HepG2 (cell line): ENCODE results near the gene FGFR1OP2. TPM values are rescaled to one million over a fixed set of nuclear protein-coding genes. Genes with fewer than 3 reads are reported as not detected.

Experiments used
- ATAC-seq: fragments of 200-7000 bp; cut with Tn5 transposase; 3 replicates; pipeline ENCODE4 v1.9.1; 2020; ENCODE audit warnings: mild to moderate bottlenecking, moderate library complexity
- BruUV-seq: library from RNA; stranded (reverse); fragments of 400-500 nt; replicated peaks from 2 replicates; lab custom pipeline; 2021; lab: Mats Ljungman, UMichigan
- CTCF ChIA-PET: fragments of 300-600 bp; formaldehyde crosslinking; extraction: SDS; loops from one replicate; lab custom pipeline; 2021; ENCODE audit warnings: low total read pairs, inconsistent platforms, low intra/inter-chr PET ratio; lab: Yijun Ruan, JAX
- POLR2A ChIA-PET: fragments of 350-600 bp; sonication (Branson Sonifier 250); formaldehyde crosslinking; loops from one replicate; lab custom pipeline; 2020; ENCODE audit warnings: antibody characterized with exemption, inconsistent platforms; lab: Yijun Ruan, JAX
- DNase-seq: peaks from one replicate; pipeline ENCODE4 v3.0.0-alpha.2; 2015; ENCODE audit warnings: low spot score
- FAIRE-seq: peaks from 3 replicates; lab custom pipeline; 2011; peaks lifted over from hg19 to GRCh38; lab: Jason Lieb, UNC
- H2AFZ ChIP-seq: one replicate; pipeline ENCODE4 v1.6.1; 2011; ENCODE audit warnings: low read length, inconsistent platforms
- H3K27ac ChIP-seq: fragments of 300-600 bp; 3 replicates; pipeline ENCODE4 v1.8.0; 2011; ENCODE audit warnings: mixed run types, mild to moderate bottlenecking, mixed read lengths, low read length, inconsistent platforms; ENCODE audit not compliant: insufficient read depth; ENCODE audit errors: extremely low read length
- H3K27me3 ChIP-seq, 2 experiments: fragments of 200-600 bp in 1 of 2; 2 replicates in 1 of 2; 3 replicates in 1 of 2; pipeline versions ENCODE4 v1.6.0 to v1.8.0; 2011; ENCODE audit warnings: low read length in 2 of 2, mild to moderate bottlenecking in 2 of 2, moderate library complexity in 2 of 2, inconsistent platforms in 1 of 2; ENCODE audit not compliant: insufficient read depth in 2 of 2, control insufficient read depth in 1 of 2
- H3K36me3 ChIP-seq, 2 experiments: fragments of 200-600 bp in 1 of 2; replicated peaks in 1 of 2; 2 replicates in 1 of 2; 3 replicates in 1 of 2; pipeline versions ENCODE4 v1.5.1 to v1.8.0; 2011; ENCODE audit warnings: low read length in 2 of 2, inconsistent platforms in 1 of 2; ENCODE audit not compliant: insufficient read depth in 2 of 2, control insufficient read depth in 1 of 2
- H3K4me1 ChIP-seq: 2 replicates; pipeline ENCODE4 v1.5.1; 2012; ENCODE audit warnings: low read length, inconsistent platforms; ENCODE audit not compliant: insufficient read depth
- H3K4me2 ChIP-seq: 2 replicates; pipeline ENCODE4 v1.6.0; 2011; ENCODE audit warnings: low read depth, low read length, inconsistent platforms
- H3K4me3 ChIP-seq, 3 experiments: fragments of 200-600 bp in 1 of 3; sonication (generic), shearing (Covaris generic) in 1 of 3; replicated peaks in 1 of 3; 2 replicates each; pipeline ENCODE4 v1.5.1; 2011 to 2016; ENCODE audit warnings: low read length in 3 of 3, inconsistent platforms in 2 of 3, low read depth in 2 of 3, mild to moderate bottlenecking in 2 of 3, control low read depth in 1 of 3, mixed read lengths in 1 of 3; ENCODE audit not compliant: insufficient read depth in 1 of 3
- H3K79me2 ChIP-seq: one replicate; pipeline ENCODE4 v1.6.1; 2011; ENCODE audit warnings: low read length, inconsistent platforms; ENCODE audit not compliant: insufficient read depth
- H3K9ac ChIP-seq: 2 replicates; pipeline ENCODE4 v1.6.0; 2011; ENCODE audit warnings: mild to moderate bottlenecking, low read depth, low read length, inconsistent platforms; ENCODE audit not compliant: insufficient read depth
- H3K9me3 ChIP-seq: 2 replicates; pipeline ENCODE4 v1.5.1; 2012; ENCODE audit warnings: mild to moderate bottlenecking, low read length
- H4K20me1 ChIP-seq: 2 replicates; pipeline ENCODE4 v1.6.0; 2011; ENCODE audit warnings: inconsistent platforms, mild to moderate bottlenecking, low read length, moderate library complexity; ENCODE audit not compliant: insufficient read depth
- ARNTL ChIP-seq: sonication (generic); formaldehyde crosslinking; IDR thresholded peaks from 2 replicates; pipeline ENCODE4 v1.4.0; 2020; ENCODE audit warnings: mild to moderate bottlenecking, missing genetic modification reagents
- CEBPB ChIP-seq: IDR thresholded peaks from 2 replicates; pipeline ENCODE4 v1.6.1; 2011; ENCODE audit warnings: low read depth, low read length, improper control_type of control experiment, borderline replicate concordance
- CREB1 ChIP-seq, 2 experiments: fragments of 450-650 bp in 1 of 2; IDR thresholded peaks; 2 replicates each; pipeline ENCODE4 v1.6.1; 2016 to 2017; ENCODE audit warnings: control low read depth in 1 of 2, mild to moderate bottlenecking in 1 of 2, missing compliant biosample characterization in 1 of 2, missing genetic modification characterization in 1 of 2
- EP300 ChIP-seq, 3 experiments: sonication (generic) in 1 of 3; formaldehyde crosslinking in 1 of 3; IDR thresholded peaks; 2 replicates each; pipeline versions ENCODE4 v1.5.1 to v1.6.1; 2011 to 2020; ENCODE audit warnings: low read depth in 2 of 3, low read length in 2 of 3, borderline replicate concordance in 1 of 3, improper control_type of control experiment in 1 of 3, mild to moderate bottlenecking in 1 of 3, missing genetic modification reagents in 1 of 3, moderate library complexity in 1 of 3
- MEIS1 ChIP-seq: sonication (generic); formaldehyde crosslinking; IDR thresholded peaks from 2 replicates; pipeline ENCODE4 v1.9.0; 2021; ENCODE audit warnings: mild to moderate bottlenecking, missing genetic modification reagents, moderate library complexity, borderline replicate concordance
- MTF1 ChIP-seq: sonication (generic); formaldehyde crosslinking; IDR thresholded peaks from 2 replicates; pipeline ENCODE4 v1.5.0; 2020; ENCODE audit warnings: missing genetic modification reagents
- NR0B2 ChIP-seq: sonication (generic); formaldehyde crosslinking; IDR thresholded peaks from 2 replicates; pipeline ENCODE4 v1.4.0; 2020; ENCODE audit warnings: mild to moderate bottlenecking, missing genetic modification reagents
- SOX13 ChIP-seq, 3 experiments: fragments of 450-650 bp in 1 of 3; sonication (generic) in 1 of 3; formaldehyde crosslinking in 1 of 3; IDR thresholded peaks in 2 of 3; conservative IDR thresholded peaks in 1 of 3; 2 replicates each; pipeline versions ENCODE4 v1.5.0 to v1.6.1; 2016 to 2020; ENCODE audit warnings: antibody characterized with exemption in 1 of 3, mild to moderate bottlenecking in 1 of 3, missing compliant biosample characterization in 1 of 3, missing genetic modification reagents in 1 of 3, moderate library complexity in 1 of 3
- ZNF232 ChIP-seq: sonication (generic); formaldehyde crosslinking; IDR thresholded peaks from 2 replicates; pipeline ENCODE4 v1.4.0; 2020; ENCODE audit warnings: missing genetic modification reagents, borderline replicate concordance
- ZNF574 ChIP-seq: sonication (generic); formaldehyde crosslinking; IDR thresholded peaks from 2 replicates; pipeline ENCODE4 v1.4.0; 2020; ENCODE audit warnings: missing genetic modification reagents
- WGBS: methylation state at CpG from one replicate; pipeline ENCODE4 v1.1.6; 2017; ENCODE audit warnings: low lambda C conversion rate; 5-methylcytosine and 5-hydroxymethylcytosine counted together
- in situ Hi-C: cut with HindIII; loops from 2 replicates; pipeline ENCODE4 v1.10.0; 2017; ENCODE audit warnings: low pct_unique_long_range_greater_than_20kb; ENCODE audit not compliant: extremely low pct_ligation_motif_present
- intact Hi-C: fragments of 100-400 bp; cut with micrococcal nuclease; formaldehyde crosslinking; loops from one replicate; pipeline ENCODE4 v1.10.0; 2022; ENCODE audit not compliant: unreplicated experiment
- polyA plus RNA-seq, 8 experiments: library from polyadenylated mRNA; depleted of rRNA in 3 of 8; stranded (reverse) in 7 of 8; unstranded in 1 of 8; fragments of >200 nt; fragmentation: Illumina TruSeq in 4 of 8; extraction: Trizol in 4 of 8; gene quantifications; 2 replicates each; pipeline versions ENCODE4 v1.2.1 to v1.2.3, GENCODE V29; 2011 to 2016; ENCODE audit warnings: low read depth in 4 of 8, missing spikeins in 1 of 8, mixed read lengths in 1 of 8; ENCODE audit not compliant: insufficient read depth in 1 of 8
- total RNA-seq, 5 experiments: library from RNA; depleted of rRNA; stranded (reverse); fragments of >200 nt; fragmentation: Illumina TruSeq; extraction: Trizol; gene quantifications; 2 replicates each; pipeline ENCODE4 v1.2.3, GENCODE V29; 2016; ENCODE audit warnings: low read depth in 1 of 5

The FGFR1OP2 gene
- total and polyA plus RNA-seq, 2 of the 13 experiments (the other 11 are each of a cell fraction or from before 2014, with no cell fraction given) = 18.3 to 38.1 TPM

GRCh38 chr12:26929590-26929989, 8.7 kb upstream of the FGFR1OP2 start:
- Histone ChIP-seq H3K4me2 (no peak overlapping the region), H2AFZ (no peak overlapping the region), H4K20me1 (no peaks in the 10 kb centered on the region), H3K36me3 (peaks cover 6 to 47% of the 10 kb centered on the region in 2 experiments), H3K4me1 (peaks cover 2% of the 10 kb centered on the region; the same call in 1 of the 2 replicates), H3K9me3 (no peaks in the 10 kb centered on the region), H3K4me3 (no peak overlapping the region), H3K9ac (no peak overlapping the region), H3K27me3 (no peaks in the 10 kb centered on the region; a peak in 1 of 5 replicates), H3K27ac (no peak overlapping the region), H3K79me2 (peaks cover 5% of the 10 kb centered on the region)
- no peak for DNase-seq
- no peak for FAIRE-seq
- no peak for TF ChIP-seq ZNF232 (CRISPR knock-in tag)
- TF ChIP-seq ARNTL (CRISPR knock-in tag) = no peak
- TF ChIP-seq EP300 (IDR thresholded peaks at IDR 0.05; ENCODE audit: low read depth in 2 of 2, low read length in 2 of 2) = no peak
- TF ChIP-seq EP300 (CRISPR knock-in tag; IDR thresholded peaks at IDR 0.05; ENCODE audit: borderline replicate concordance) = no peak
- no peak for TF ChIP-seq ZNF574
- TF ChIP-seq CREB1 (IDR thresholded peaks at IDR 0.05) = no peak
- TF ChIP-seq CREB1 (CRISPR knock-in tag; IDR thresholded peaks at IDR 0.05) = no peak
- no peak for TF ChIP-seq MEIS1
- no peak for TF ChIP-seq MTF1 (CRISPR knock-in tag)
- no peak for TF ChIP-seq CEBPB
- TF ChIP-seq SOX13 (IDR thresholded peaks at IDR 0.05) = no peak
- TF ChIP-seq SOX13 (CRISPR knock-in tag; conservative IDR thresholded peaks at IDR 0.05 in 1 of 2, IDR thresholded peaks at IDR 0.05 in 1 of 2) = no peak
- TF ChIP-seq NR0B2 = no peak
- ChIA-PET POLR2A (no interaction called here), CTCF (no interaction called here)
- BruUV-seq = no TSS peak
- intact Hi-C loops = no loop called here
- in situ Hi-C loops = no loop called here
- 96% methylated on average over 2 of the region's 2 CpGs for WGBS
- ATAC-seq = no peak
